NCI-H1694 (cell line): ENCODE measurements around the gene LYPD5.
A peak's percentile ranks its signal among the peaks of the same experiment; 100 is the strongest.
"Not testable (repeated sequence)": the region's sequence is repeated elsewhere in the genome, so short reads cannot be mapped to it uniquely, and the experiment has no call there.

Source experiments
- DNase-seq: peaks from one replicate; lab custom pipeline; 2025; lab: John Stamatoyannopoulos, UW

The LYPD5 gene

GRCh38 chr19:43778651-43779050 lies 23.6 kb downstream of the LYPD5 start:
- DNase-seq, result no peak

DNA sequence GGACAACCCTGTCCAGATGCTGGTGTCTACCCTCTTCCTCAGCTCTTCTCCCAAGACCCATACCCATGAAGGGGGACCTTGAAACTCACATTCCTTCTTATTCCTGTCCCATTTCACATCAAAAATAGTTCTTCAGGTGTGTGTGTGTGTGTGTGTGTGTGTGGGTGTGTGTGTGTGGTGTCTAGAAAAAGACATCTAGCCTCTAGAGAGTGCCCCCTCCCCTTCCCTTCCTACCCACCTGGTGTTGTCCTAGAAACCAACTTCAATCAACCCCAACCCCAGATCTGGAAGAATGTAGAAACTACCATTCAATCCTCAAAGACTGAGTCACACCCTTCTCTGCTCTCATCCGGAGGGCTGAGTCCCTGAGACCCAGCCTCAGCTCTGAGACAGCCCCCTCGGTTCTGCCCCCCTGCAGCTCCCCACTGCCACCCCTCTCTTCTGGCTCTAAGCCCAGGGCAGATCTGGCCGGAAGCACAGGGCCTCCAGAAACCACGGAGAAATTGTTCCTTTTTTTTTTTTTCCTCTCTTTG lies 25.0 kb downstream of the LYPD5 start:
- DNase-seq, result no peak

DNA sequence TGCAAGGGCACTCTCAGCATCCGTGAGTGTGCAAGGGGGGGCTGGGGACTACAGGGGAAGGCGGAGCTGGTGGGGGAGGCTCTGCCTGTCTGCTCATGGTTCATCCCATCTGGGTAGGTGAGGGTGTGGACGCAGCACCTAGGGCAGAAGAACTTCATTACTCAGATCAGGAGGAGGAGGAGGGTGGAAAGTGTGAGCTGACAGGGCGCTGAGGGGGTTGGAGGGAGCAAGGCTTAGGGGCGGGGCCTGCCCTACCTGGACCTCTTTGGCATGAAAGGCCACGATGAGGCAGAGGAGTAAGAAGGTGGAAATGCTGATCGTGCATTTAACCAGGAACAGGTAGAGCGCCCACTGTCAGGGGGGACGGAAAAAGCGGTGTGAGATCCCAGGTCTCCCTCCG lies 26.0 kb downstream of the LYPD5 start:
- DNase-seq, result no peak

GRCh38 chr19:43775299-43775890 lies 26.9 kb downstream of the LYPD5 start:
- no peak for DNase-seq

DNA sequence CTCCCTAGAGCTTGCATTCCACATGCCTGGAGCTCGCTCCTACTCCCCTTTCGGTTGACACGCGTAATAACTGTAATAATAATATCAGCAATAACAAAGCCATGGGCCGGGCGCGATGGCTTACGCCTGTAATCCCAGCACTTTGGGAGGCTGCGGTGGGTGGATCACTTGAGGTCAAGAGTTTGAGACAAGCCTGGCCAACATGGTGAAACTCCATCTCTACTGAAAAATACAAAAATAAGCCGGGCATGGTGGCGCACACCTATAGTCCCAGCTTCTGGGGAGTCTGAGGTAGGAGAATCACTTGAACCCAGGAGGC lies 27.3 kb downstream of the LYPD5 start:
- DNase-seq, result not testable (repeated sequence)

- DNase-seq, result no peak
Measured at GRCh38 chr19:43774103-43774939, 27.9 kb downstream of the LYPD5 start.

DNA sequence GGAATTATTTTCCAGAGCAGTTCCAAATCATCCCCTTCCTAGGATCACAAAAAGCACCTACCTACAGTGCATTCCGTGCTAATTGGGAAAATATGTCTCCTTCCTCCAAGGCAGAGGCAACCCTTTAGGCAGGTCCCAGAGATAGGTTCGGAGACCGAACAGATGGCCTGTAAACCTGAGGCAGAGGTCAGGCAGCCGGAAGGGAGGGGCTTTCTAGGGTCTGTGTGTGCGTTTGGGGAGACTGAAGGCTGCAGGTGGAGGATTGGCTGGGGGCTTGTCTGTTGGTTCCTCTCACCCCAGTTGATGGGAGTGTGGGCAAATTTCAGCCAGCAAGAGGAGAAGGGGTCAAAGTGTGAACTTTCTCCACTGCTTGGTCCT lies 28.5 kb downstream of the LYPD5 start:
- no peak for DNase-seq

GRCh38 chr19:43769256-43769655 lies 33.0 kb downstream of the LYPD5 start:
- no peak for DNase-seq

DNA sequence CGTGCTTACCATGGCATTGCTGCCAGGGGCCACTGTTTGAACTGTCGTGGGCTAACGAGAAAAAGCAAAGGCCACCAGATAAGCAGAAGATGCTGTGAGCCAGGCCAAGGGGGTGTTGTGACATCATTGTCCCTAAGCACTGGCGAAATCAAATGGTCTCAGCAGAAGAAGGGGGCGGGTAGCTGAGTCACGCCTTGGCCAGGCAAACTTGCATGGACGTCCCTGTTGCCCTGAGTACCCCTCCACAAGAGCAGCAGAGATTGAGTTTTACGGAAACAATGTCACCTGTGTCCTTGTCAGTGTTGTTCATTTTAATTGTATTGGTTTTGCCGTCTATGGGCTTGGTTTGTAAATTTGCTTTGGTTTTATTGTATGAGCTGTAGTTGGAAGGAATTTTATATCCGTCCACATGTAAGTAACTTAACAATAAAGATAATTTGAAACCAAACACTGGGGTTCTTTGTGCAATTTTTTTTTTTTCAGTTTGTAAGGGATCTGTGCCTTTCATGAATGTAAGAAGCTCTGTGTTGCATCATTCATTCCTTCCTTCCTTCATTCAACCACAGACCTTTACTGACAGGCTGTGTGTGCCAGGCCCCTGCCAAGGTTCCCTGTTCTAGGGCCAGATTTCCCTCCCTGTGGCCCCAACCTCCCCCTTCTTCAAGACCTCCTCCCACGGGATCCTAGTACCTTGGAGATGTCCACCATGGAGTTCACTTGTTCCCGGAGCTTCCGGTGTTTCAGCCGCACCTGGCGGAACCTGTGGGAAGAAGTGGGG lies 33.8 kb downstream of the LYPD5 start:
- DNase-seq, result no peak

DNA sequence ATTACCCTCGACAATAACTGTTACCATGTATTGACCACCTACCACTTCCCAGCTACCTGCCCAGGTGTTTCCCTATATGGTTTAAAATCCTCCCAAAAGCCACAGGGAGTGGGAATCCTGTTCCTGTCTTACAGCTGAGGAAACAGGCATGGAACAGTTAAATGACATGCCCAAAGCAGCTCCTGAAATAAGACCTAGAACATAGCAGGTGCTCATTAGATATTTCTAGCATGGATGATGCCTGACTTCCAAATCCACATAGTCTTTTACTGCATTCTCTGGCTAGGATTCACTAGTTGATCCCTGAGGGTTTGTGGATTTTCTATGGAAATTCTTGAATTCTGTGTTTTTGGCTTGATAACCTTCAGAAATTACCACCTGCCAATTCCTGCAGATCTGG lies 34.4 kb downstream of the LYPD5 start:
- no peak for DNase-seq

DNA sequence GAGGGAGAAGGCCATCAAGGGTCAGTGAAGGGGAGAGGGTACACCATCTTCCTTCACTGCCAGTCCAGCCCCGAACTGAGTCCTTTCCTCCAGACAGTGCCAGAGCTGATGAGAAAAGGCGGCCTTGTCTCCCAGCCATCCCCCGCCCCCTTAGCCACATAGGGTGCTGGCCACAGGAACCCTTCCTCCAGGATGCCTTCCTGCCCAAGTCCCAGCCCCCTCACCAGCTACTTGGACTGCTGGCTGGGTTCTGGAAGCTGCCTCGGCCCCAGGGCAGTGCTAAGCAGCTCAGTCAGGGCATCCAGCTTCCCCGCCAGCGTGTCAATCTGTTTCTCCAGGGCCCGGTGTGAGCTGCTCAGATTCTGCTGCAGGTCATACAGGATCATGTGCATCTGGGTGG lies 34.9 kb downstream of the LYPD5 start:
- no peak for DNase-seq

DNA sequence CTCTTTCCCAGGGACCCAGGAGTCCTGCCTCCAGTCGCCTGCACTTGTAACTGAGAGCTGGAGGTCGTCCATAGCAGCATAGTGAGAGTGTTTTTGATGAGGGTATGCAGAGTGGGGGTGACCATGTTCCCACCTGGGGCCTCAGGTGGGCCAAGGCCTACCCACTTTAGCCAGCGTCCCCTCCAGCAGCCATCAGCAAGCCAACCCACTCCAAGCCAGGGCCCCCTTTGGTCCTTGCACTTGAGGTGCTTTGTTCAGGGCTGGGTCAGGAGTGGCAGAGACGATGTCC lies 35.5 kb downstream of the LYPD5 start:
- no peak for DNase-seq

GRCh38 chr19:43765109-43765876 lies 37.0 kb downstream of the LYPD5 start:
- no peak for DNase-seq

DNA sequence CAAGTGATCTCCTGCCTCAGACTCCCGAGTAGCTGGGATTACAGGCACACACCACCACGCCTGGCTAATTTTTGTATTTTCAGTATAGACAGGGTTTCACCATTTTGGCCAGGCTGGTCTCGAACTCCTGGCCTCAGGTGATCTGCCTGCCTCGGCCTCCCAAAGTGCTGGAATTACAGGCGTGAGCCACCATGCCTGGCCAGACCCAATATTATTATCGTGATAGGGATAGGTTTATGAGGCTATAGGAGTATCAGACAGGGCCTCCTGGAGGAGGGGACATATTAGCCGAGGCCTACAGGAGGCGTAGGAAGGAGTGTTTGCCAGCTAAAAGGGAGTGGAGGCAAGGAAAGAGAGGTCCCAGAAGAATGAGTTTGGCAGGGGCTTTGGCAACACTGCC lies 37.6 kb downstream of the LYPD5 start:
- not testable (repeated sequence) for DNase-seq

DNA sequence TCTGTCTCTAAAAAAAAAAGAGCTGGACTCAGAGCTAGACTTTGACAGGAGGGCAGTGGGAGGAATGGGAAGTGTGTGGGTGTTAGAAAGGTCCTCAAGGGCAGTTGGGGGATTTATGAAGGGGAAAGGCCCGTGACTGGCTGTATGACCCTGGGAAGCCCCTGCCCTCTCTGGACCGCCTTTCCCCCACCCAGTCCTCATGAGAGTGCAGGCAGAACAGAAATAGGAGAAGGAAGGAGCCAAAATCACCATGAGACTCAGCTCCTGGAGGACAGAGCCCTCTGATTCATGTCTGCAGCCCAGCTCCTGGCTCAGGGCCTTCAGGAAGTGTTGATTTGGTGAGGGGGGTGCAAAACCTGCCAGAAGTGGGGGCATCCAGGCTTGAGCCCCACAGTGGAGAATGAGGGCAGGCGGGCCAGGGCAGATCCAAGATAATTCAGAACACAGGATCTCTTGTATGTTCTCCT lies 38.7 kb downstream of the LYPD5 start:
- DNase-seq, result no peak

DNA sequence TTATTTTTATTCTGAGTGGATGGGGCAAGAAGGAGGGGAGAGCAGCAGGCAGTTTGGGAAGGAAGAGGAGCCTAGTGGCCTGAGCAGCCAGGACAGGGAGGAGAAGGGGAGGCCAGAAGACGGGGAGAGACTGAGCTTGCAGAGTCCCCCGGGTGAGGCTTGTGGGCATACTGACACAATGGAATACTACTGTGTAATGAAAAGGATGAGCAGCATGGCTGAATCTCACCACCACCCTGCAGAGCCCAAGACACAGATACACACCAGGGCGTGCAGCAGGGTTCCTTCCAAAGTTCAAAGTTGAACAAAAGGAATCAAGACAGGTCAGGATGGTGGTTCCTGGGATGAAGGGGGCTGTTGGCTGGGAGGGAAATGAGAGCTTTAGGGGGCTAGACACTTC lies 39.4 kb downstream of the LYPD5 start:
- no peak for DNase-seq

- no peak for DNase-seq
Measured at GRCh38 chr19:43760941-43761340, 41.3 kb downstream of the LYPD5 start.

DNA sequence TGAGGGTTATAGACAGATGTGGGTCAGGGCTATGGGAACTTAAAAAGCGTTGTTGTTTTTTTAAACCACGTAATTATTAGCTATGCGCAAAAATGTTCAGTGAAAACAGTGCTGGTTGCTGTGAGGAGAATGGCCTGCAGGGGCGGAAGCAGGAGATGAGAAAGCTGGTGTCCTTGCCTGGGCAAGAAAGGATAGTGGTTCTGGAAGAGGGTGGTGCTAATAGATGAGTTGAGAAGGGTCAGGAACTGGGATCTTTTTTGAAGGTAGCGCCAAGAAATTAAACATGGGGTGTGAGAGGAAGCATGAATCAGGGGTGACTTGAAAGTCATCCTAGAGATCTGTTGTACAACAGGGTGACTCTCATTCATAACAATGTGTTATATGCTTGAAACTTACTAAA lies 42.7 kb downstream of the LYPD5 start:
- DNase-seq, result no peak

- peak; percentile 76 for DNase-seq
Measured at GRCh38 chr19:43755256-43755801, 46.9 kb downstream of the LYPD5 start.

GRCh38 chr19:43754503-43755255 lies 47.6 kb downstream of the LYPD5 start, which contains the start of gene SMG9:
TSS of gene SMG9 (minus strand) at chr19:43754962. CDS start at chr19:43750741, 4,221 bp downstream.
- DNase-seq, result peak; percentile 95

GRCh38 chr19:43754253-43754502 lies 48.1 kb downstream of the LYPD5 start:
- no peak for DNase-seq
